Stromal cell of bone marrow (primary cell): ENCODE measurements around the gene ARHGEF28.
A peak's percentile ranks its signal among the peaks of the same experiment; 100 is the strongest.

Experiments
- DNase-seq: peaks from one replicate; pipeline ENCODE4 v3.0.0-alpha.2; 2012; ENCODE audit warnings: low read depth

Gene ARHGEF28

DNA sequence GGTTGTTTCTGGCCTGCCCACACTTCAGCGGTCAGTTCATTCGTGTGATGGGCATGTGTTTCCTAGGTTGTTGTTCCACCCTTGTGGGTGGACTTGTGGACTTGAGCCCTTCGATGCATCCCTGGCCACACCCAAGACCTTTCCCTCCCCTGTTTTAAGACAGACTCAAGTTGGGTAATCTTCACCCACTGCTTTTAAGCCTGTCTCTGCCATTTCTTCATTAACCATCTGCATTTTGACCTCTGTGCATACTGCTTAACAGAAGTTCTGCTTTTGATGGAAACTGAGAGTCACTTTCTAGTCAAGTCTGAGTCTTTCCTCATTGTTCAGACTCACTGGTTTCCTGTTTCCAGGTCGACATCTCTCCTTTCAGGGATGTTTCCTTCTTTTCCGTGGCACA is 233.7 kb downstream of the ARHGEF28 start:
- no peak for DNase-seq

DNA sequence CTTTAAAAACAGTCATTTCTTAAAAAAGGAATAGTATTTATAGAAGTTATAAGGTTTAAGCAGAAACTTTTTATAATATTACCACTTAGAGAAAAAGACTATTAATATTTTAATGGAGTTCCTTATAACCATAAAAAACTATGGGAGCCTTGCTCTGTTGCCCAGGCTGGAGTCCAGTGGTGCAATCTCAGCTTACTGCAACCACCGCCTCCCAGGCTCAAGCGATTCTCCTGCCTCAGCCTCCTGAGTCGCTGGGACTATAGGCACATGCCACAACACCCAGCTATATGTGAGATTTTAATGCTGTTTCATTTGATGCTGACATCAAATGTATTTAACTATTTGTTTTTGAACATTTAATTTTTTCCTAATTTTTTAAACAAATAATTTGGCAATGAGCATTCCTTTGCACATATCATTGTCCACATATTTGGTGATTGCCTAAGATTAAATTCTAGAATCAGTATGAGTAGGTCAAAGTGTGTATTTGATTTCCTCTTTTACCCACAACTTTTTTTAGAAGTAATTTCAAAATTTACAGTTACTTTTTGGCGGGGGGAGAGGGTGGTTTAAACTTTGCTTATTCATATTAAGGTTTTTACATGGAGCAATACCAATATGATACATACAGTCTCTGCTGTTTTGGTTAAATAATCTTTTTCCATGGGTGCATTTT is 235.5 kb downstream of the ARHGEF28 start:
- peak; percentile 13 for DNase-seq

DNA sequence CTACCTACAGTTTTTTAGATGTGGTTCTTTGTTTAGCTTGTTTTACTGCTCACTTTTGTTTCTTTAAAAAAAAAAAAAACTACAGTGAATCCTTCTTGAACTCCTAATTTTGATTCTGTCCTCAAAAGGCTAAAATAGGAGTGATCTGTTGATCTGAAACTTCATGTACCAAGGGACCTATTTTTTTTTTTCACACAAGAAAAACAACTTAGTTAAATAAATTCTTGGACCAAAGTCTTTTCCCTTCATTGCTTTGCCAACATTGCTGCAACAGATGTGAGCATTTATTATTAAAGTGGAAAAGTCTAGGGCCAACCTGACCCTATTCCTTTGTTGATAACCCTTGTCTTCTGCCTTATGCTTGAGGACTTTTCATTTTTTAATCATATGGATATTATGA is 236.8 kb downstream of the ARHGEF28 start:
- DNase-seq: peak; percentile 15

DNA sequence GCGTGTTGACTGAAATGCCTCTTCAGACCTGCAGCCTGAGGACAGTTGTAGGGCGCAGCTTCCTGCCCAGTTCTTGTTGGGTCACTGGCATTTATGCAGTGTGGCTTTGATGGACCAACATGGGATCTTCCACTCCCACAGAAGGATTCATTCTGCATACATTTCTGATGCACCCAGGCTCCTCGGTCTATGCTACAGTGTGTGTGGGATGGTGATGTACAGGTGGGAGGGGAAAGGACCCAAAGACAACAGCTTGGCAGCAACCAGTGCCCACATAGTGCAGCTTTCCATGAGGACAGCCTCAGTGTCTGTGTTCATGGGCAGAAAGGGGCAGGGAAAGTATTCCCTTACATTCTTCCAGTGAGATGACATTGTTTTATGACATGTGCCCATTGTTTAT is 237.9 kb downstream of the ARHGEF28 start:
- no peak for DNase-seq

DNA sequence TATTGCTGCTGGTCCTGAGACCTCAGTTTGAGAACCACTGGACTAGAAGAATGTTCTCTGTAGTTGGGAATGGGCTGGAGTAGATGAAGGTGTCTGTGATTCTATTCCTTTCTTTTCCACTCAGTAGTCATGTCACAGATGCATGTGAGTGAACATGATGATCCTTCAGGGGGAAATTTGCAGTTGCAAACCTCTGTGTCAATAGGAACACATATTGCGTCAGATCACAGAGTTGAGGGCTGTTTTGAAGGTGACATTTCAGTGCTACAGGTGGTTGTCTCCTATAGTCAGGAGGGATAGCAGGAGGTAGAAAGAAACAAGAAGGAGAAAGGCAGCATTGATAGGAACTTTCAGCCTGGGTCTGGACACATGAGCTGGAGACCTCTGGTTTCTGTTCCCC is 239.3 kb downstream of the ARHGEF28 start:
- DNase-seq: no peak

DNA sequence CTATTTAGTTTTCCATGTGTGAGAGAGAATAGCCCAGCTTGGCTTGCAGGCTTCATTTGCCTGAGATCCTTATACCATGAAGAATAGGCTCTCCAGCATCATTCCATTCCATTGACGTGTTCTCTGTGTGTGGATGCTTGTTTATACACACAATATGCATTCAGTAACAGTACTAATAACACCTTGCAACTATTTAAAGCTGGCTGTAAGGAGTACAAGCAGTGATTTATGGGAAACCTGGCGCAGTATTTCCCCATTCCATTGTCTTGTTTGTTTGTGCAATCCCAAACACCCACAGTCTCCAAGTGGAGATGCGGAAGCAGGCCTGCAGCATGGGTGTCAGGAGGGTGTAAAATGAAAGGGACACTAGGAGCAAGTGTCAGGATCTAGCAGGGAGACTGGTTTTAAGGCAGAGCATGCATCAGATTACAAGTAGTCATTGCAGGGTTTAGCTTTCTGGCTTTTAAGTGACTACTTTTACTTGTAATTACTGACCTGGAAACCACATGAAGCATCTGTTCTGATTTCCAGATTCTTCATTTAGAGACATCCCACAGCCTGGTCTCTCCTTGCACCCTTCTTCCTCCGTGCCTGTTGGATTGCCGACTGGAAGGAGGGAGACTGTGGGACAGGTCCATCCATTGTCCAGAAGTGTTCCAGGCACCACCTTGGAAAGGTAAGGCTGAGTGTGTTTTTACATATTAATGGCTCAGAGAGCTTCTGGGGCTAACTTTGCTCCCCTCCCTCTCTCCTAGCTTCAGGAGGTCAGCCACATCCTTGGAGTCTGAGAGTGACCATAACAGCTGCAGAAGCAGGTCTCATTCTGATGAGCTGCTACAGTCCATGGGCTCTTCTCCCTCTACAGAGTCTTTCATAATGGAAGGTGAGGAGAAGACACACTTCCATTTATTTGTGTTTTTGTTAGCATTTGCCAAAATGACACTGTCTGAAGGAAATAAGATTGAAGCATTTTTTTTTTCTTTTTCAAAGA is 241.6 kb downstream of the ARHGEF28 start:
- DNase-seq: no peak

DNA sequence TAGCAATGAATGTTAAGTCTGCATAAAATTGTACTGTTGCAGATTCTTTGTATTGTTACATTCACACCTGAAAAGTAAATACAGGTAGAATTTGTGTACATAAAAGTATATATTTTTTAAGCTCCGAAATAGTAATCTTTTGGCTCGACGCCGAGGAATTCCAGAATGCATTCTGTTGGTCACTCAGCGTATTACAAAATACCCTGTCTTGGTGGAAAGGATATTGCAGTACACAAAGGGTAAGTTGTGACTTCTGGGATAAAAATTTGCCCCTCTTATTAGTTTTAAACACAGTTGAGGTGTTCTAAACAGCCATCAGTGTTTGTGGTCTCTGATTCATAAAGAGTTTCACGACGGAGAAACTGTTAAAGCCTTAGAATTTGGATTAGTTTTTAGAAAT is 257.6 kb downstream of the ARHGEF28 start:
- no peak for DNase-seq

DNA sequence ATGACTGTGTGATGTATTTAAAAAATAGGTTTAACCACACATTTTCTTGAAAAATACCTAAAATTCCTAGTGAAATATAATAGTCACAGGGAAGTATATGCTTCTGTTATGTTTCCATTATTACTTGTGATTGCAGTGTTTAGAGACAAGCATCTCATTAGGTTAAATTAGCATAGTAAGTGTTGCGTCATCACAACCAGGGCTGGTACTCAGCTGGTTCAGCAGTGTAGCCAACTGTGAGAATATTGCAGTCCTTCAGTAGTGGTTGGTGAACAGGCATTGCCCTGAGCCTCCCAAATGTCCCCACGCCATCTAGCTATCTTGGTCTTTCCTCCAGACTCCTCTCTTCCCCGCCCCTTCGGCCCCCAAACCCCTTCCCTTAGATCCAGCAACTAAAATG is 261.7 kb downstream of the ARHGEF28 start:
- DNase-seq: no peak

DNA sequence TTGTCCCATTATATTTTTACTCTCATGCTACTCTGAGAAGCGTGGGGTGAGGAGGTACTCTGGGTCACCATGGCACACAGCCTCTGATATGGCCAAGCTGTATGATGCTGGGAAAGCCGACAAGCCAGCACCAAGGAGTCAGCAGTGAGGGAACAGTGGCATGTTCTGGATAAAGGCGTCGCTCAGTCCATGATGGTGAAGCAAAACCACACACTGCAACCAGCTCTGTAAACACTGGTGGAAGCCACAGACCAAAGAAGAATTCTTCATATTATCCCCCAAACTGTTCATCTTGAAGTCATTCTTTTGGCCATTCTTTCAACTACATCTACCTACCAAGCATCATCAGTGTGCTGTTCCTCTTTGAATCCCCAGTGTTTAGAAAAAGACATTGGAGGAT is 264.6 kb downstream of the ARHGEF28 start:
- DNase-seq: no peak

DNA sequence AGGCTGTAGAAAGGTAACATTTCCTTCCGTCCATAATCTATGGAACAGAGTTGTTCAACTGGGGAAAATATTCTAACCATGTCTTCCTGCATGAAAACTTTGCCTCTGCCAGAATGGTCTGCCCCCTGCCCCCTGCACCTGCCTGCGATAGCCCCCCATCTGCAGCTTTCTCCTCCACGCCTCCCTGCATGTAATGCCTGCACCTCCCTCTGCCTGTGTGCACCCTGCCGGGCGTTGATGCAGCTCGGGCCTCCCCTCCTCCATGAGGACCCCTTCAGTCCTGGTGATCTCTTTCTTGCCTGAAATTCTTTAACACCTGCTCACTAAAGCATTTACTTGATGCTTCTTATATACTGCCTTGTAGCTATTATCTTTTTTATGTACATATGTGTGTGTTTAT is 266.2 kb downstream of the ARHGEF28 start:
- DNase-seq: no peak

DNA sequence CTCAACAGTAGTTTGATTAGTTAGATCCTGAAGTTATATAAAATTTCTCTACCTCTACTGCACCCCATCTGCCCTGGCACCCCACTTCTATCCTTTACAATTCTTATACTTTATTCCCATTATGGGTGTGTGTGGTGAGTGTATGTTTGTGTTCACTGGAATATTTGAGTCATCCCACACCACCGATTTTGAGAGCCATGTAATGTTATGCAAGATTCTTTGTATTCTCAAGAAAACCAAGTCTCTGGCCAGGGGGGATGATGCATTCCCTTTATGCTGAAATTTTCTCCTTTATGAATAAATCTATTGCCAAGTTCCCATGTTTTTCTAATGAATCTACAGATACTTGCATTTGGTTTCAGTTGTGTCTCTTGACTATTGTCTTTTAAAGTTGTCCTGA is 266.8 kb downstream of the ARHGEF28 start:
- DNase-seq: peak; percentile 97

DNA sequence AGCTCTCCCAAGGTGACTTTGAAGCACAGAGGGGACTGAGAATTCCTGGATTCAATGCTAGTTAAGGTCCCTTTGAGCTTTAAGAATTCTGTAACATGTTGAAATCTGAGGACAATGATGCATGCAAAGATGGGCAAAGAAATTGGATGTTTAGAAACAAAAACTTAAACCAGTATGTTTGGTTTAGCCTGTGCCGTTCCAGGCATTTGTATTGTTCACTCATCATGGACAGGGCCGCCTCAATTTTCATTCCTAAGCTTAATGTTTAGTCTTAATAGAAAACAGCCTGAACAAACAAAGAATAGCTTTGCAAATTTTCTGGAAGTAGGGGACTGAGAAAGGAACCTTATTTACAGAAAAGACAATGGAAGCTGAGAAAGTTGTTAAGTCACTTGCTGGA is 267.8 kb downstream of the ARHGEF28 start:
- DNase-seq: no peak

DNA sequence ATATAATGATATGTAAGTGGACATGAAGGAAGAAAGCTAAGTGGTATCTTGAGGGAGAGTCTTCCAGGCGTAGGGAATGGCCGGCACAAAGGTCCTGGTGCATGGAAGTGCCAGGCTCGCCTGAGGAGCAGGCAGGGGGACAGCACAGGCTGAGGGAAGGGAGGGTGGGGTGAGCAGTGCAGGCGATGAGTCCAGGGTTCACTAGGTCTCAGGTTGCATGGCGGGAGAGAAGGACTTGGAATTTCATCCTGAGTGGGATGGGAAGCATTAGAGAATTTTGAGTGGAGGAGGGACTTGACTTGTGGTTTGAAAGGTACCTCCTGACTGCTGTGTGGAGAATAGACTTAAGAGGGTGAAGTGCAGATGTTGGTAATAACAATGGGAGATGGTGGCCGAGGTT is 268.9 kb downstream of the ARHGEF28 start:
- DNase-seq: no peak

DNA sequence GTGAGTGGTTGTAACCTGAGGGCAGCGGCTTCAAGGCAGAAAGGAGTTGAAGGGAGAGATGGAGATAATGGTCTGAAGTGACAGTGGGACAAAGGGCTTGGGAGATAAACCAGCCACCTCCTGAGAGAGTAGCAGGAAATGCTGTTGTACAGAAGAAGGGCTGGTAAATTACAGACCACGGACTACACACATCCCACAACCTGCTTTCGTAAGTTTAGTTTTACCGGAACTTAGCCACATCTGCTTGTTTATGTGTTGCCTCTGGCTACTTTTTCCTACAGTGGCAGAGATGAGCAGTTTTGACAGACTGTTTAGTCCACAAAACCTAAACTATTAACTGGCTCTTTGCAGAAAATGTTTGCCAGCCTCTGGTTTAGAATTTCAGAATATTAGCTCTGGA is 269.5 kb downstream of the ARHGEF28 start:
- DNase-seq: no peak

DNA sequence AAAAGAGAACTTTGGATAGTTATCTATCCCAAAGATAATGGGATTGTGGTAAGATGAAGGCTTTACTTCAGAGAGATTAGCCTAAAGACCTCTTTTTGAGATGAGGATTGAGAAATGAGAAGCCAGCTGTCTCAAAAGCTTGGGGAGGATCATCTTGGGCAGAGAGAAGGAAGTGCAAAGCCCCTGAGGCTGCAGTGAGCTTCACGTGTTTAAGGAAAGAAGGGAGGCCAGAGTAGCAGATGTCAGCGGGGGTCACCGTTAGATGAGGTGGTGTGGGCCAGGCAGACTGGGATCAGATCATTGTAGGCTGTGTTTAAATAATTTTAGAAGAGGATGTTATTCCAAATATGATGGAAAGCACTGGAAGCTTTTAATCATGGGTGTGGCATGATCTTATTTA is 270.1 kb downstream of the ARHGEF28 start:
- no peak for DNase-seq

DNA sequence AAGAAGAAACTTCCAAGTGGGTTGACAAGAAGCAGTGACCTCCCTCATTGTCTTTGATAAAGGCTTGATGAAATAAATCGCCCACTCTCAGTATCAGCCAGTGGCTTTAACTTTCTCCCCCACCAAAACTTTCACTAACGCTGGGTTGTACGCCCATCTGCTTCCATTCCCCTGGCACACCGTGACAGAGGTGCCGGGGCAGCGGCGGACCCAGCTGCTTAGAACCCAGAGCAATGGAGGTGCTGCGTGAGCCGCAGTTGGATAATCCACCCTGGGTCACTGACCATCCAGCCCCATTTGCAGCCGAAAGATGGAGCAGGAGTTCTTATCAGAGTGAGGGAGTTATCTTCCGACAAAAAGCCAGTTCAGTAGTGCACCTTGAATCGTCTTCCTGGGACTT is 270.7 kb downstream of the ARHGEF28 start:
- no peak for DNase-seq

DNA sequence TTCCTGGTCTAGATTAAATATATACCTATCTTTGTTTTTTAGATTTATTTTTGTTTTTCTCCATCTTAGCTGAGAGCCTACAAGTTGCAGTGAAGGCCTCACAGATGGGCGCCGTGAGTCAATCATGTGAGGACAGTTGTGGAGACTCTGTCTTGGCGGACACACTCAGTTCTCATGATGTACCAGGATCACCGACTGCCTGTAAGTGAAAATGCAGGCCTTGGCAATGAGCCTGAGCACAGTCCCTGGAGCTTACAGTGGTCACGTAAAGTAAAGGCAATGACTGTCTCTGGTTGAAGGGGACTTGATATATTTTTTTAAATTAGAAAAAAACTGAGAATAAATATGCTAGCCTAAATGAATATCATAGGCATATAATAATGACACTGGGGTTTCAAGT is 271.9 kb downstream of the ARHGEF28 start:
- DNase-seq: no peak

DNA sequence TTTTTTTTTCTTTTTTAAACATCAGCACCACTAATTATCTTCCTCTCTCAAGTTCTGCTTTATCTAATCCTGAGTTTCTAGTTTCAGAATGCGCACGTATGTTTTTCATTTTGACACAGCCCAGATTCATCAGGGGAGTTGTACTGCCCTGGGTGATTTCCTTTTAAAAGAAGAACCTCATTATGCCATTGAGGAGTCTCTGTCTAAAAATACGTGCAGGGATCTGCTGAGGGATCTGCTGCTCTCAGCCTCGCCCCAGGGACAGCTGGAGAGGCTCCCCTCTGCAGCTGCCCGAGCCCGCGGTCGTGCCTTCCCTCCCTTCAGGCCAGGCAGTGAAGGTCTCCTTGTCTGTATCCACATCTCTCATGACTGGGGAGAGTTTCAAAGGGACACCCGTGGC is 273.1 kb downstream of the ARHGEF28 start:
- DNase-seq: no peak

DNA sequence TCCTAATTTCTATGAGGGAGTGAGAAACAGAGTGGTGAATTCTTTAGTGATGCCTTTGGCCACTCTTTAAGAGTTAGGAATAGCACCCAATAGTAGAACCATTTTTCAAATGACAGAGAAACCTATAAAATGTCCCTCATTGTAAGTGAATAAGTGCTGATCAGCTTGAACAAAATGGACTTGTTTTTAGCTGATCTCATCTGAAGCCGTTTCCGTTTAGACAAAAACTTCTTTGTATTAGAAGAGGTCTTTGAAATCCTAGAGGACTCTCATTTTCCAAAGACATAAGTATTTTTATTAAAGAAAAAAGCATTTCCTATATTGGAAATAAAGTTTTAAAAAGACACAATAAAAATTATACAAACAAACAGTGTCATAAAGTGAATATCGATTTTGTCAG is 273.9 kb downstream of the ARHGEF28 start:
- DNase-seq: no peak

DNA sequence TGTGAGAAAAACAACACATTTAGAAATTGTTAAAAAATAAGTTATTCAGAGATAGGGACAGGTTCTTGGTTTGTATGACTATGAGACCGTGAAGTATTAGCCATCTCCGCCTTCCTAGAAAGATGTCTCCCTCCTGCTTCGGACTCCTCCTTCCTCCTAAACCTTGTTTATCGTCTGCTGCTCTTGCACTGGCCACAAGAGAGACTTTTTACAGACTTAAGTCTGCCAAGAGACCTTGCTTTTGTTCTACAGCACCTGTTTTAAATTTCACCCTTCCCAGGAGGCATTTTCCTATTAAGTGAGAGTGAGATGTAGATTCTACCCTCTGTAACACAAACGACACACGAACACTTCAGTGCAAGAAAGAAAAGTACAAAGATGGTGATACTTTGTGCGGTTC is 274.6 kb downstream of the ARHGEF28 start:
- DNase-seq: no peak

DNA sequence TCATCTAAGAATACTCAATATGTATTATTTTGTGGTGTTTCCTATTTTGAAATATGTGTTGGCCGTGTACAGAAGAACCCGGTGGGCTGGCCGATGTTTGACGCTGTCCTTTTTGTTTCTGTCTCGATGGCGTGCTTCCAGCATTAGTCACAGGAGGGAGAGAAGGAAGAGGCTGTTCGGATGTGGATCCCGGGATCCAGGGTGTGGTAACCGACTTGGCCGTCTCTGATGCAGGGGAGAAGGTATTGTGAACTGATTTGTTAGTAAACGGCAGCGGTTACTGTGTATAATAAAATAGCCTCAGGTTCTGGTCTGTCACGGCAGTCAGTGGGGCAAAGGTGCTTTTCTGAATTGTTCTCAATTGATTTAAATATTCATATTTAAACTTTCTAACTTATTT is 275.0 kb downstream of the ARHGEF28 start:
- DNase-seq: no peak

DNA sequence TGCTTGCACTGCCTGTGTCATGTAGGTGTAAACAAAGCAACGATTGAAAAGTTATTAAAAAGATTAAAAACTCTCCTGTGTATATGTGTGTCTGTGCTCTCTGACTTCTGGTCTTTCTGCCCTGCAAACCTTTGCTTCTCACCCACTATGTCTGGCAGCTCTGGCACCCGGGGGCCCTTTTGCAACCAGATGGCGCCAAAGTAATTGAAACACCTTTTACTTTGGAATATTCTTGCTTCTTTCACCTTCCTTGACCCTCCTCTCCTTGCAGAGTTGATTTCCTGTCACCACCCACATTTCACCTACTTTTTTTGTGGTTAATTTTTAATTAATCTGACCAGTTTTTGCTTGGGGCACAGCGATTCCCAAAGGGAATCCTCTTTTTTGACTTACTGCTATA is 275.5 kb downstream of the ARHGEF28 start:
- no peak for DNase-seq

DNA sequence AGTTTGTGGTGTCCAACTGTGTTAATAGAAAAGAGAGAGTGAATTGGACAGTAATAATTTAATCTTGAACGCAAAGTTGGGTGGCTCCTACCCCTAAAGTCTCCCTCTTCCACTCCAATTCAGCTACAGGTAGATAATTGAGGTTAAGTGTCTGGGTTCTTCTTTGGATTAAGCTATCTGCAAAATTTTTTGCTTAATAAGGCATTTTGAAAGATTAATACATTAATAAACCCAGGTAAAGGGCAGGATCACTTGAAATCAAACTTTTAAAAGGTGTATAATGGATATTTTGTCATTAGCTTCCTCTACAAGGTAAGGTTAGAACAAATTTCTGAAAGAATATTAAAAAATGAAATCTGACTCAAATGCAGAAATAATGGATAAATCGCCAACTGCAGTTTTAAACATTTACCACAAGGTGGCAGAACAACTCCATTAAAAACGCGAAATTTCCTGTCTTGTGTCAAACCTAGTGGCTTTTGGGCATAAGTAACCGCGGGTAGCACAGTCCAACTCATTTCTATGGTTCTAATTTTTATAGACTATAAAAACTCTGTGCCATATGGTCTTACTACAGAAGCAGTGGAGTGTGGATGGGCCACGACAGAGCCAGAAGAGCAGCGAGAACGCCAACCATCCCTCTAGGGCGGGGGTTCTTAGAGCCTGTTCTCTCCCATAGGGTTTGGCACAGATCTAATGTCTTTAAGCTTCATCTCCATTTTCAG is 276.5 kb downstream of the ARHGEF28 start:
- no peak for DNase-seq
